Stimulated activated naive CD8-positive, alpha-beta T cell treated with anti-CD3 and anti-CD28 coated beads, Interleukin-15, amount 100 ng/mL, for 72 hours (primary cell): ENCODE measurements around the gene CDKAL1.
A peak's percentile ranks its signal among the peaks of the same experiment; 100 is the strongest.
"Not testable (repeated sequence)": the region's sequence is repeated elsewhere in the genome, so short reads cannot be mapped to it uniquely, and the experiment has no call there.

Source experiments
- ATAC-seq: fragments of 150-1000 bp; cut with Tn5 transposase; 2 replicates; pipeline ENCODE4 v1.10.0; 2021; ENCODE audit warnings: mild to moderate bottlenecking, moderate library complexity
- DNase-seq, 2 donors: peaks; one replicate each; pipeline ENCODE4 v3.0.0; 2021 to 2022
- H3K27ac Mint-ChIP-seq, 2 donors: one replicate each; pipeline ENCODE4 v1.8.0; 2022; ENCODE audit warnings: mild to moderate bottlenecking in 2 of 2, mixed read lengths in 2 of 2, moderate library complexity in 2 of 2
- H3K27me3 Mint-ChIP-seq: one replicate; pipeline ENCODE4 v1.8.0; 2022; ENCODE audit warnings: mixed read lengths
- H3K4me1 Mint-ChIP-seq: one replicate; pipeline ENCODE4 v1.8.0; 2022; ENCODE audit warnings: mild to moderate bottlenecking, mixed read lengths
- H3K4me3 Mint-ChIP-seq, 2 donors: one replicate each; pipeline ENCODE4 v1.8.0; 2022; ENCODE audit warnings: mild to moderate bottlenecking in 2 of 2, mixed read lengths in 2 of 2, moderate library complexity in 1 of 2
- H3K9me3 Mint-ChIP-seq, 2 donors: one replicate each; pipeline ENCODE4 v1.8.0; 2022; ENCODE audit warnings: mixed read lengths in 2 of 2

The CDKAL1 gene

GRCh38 chr6:20732362-20732761, 198.1 kb downstream of the CDKAL1 start:
- ATAC-seq, DNase-seq, H3K27ac Mint-ChIP-seq, H3K4me3 Mint-ChIP-seq, H3K27me3 Mint-ChIP-seq, H3K4me1 Mint-ChIP-seq, H3K9me3 Mint-ChIP-seq: not testable (repeated sequence)

- Mint-ChIP-seq H3K27me3 (no peaks in the 10 kb centered on the region), H3K4me3 (no peak overlapping the region), H3K4me1 (peaks cover 7% of the 10 kb centered on the region), H3K9me3 (peaks cover 4 to 7% of the 10 kb centered on the region in 2 donors), H3K27ac (no peak overlapping the region)
- ATAC-seq: no peak
- no peak for DNase-seq
These were observed 198.6 kb downstream of the CDKAL1 start for GRCh38 chr6:20732896-20733295.

- no peak overlapping the region for H3K27ac Mint-ChIP-seq
- H3K27me3 Mint-ChIP-seq: no peaks in the 10 kb centered on the region
- DNase-seq (no peak), ATAC-seq (no peak)
- H3K4me3 Mint-ChIP-seq: no peak overlapping the region
- peaks cover 4 to 15% of the 10 kb centered on the region in 2 donors for H3K9me3 Mint-ChIP-seq
- no peaks in the 10 kb centered on the region for H3K4me1 Mint-ChIP-seq
These were observed 203.7 kb downstream of the CDKAL1 start for GRCh38 chr6:20737912-20738311.

GRCh38 chr6:20740088-20740487, 205.8 kb downstream of the CDKAL1 start:
- H3K9me3 Mint-ChIP-seq: peaks cover 4 to 15% of the 10 kb centered on the region in 2 donors
- no peak for ATAC-seq
- H3K4me3 Mint-ChIP-seq: no peak overlapping the region
- no peak overlapping the region for H3K27ac Mint-ChIP-seq
- no peak for DNase-seq
- H3K27me3 Mint-ChIP-seq: no peaks in the 10 kb centered on the region
- H3K4me1 Mint-ChIP-seq: no peaks in the 10 kb centered on the region

GRCh38 chr6:20740727-20741126, 206.5 kb downstream of the CDKAL1 start:
- no peaks in the 10 kb centered on the region for H3K4me1 Mint-ChIP-seq
- no peaks in the 10 kb centered on the region for H3K27me3 Mint-ChIP-seq
- H3K4me3 Mint-ChIP-seq: no peak overlapping the region
- DNase-seq (no peak), ATAC-seq (no peak)
- peaks cover 4 to 15% of the 10 kb centered on the region in 2 donors for H3K9me3 Mint-ChIP-seq
- H3K27ac Mint-ChIP-seq: no peak overlapping the region

GRCh38 chr6:20741490-20741889, 207.2 kb downstream of the CDKAL1 start:
- H3K9me3 Mint-ChIP-seq: peaks cover 4 to 15% of the 10 kb centered on the region in 2 donors
- H3K27ac Mint-ChIP-seq: no peak overlapping the region
- ATAC-seq: no peak
- no peaks in the 10 kb centered on the region for H3K27me3 Mint-ChIP-seq
- H3K4me3 Mint-ChIP-seq: no peak overlapping the region
- no peak for DNase-seq
- H3K4me1 Mint-ChIP-seq: peaks cover 7% of the 10 kb centered on the region

- no peak overlapping the region for H3K4me3 Mint-ChIP-seq
- H3K27ac Mint-ChIP-seq: no peak overlapping the region
- H3K4me1 Mint-ChIP-seq: peaks cover 13% of the 10 kb centered on the region
- DNase-seq: no peak
- no peak for ATAC-seq
- no peaks in the 10 kb centered on the region for H3K27me3 Mint-ChIP-seq
- peaks cover 8 to 10% of the 10 kb centered on the region in 2 donors for H3K9me3 Mint-ChIP-seq
These were observed 210.8 kb downstream of the CDKAL1 start for GRCh38 chr6:20744911-20745557.

GRCh38 chr6:20746024-20746423, 211.8 kb downstream of the CDKAL1 start:
- no peak for ATAC-seq
- Mint-ChIP-seq H3K4me3 (no peak overlapping the region), H3K27ac (no peak overlapping the region)

GRCh38 chr6:20746805-20747558, 212.7 kb downstream of the CDKAL1 start:
- H3K4me1 Mint-ChIP-seq: peaks cover 13% of the 10 kb centered on the region
- H3K27me3 Mint-ChIP-seq: no peaks in the 10 kb centered on the region
- H3K4me3 Mint-ChIP-seq: peak overlapping the region in 1 of 2 donors; percentile 5
- H3K9me3 Mint-ChIP-seq: peaks cover 0 to 6% of the 10 kb centered on the region in 2 donors
- no peak for ATAC-seq
- DNase-seq: no peak
- no peak overlapping the region for H3K27ac Mint-ChIP-seq

More at GRCh38 chr6:20746024-20746423, 211.8 kb downstream of the CDKAL1 start:
- Mint-ChIP-seq H3K9me3 (peaks cover 7 to 10% of the 10 kb centered on the region in 2 donors), H3K4me1 (peaks cover 13% of the 10 kb centered on the region), H3K27me3 (no peaks in the 10 kb centered on the region)
- no peak for DNase-seq

GRCh38 chr6:20747991-20748390, 213.7 kb downstream of the CDKAL1 start:
- Mint-ChIP-seq H3K4me1 (peaks cover 13% of the 10 kb centered on the region), H3K4me3 (no peak overlapping the region), H3K27ac (peak overlapping the region in 1 of 2 donors; percentile 27), H3K9me3 (peaks cover 0 to 6% of the 10 kb centered on the region in 2 donors), H3K27me3 (no peaks in the 10 kb centered on the region)
- ATAC-seq: no peak
- no peak for DNase-seq

- peak; percentile 42 for ATAC-seq
- H3K4me3 Mint-ChIP-seq: no peak overlapping the region
- H3K27ac Mint-ChIP-seq: no peak overlapping the region
- H3K27me3 Mint-ChIP-seq: no peaks in the 10 kb centered on the region
- peaks cover 7% of the 10 kb centered on the region for H3K4me1 Mint-ChIP-seq
- no peak for DNase-seq
- peaks cover 10 to 18% of the 10 kb centered on the region in 2 donors for H3K9me3 Mint-ChIP-seq
These were observed 217.2 kb downstream of the CDKAL1 start for GRCh38 chr6:20751293-20751935.

- no peak for DNase-seq
- Mint-ChIP-seq H3K27ac (no peak overlapping the region), H3K4me1 (no peaks in the 10 kb centered on the region), H3K4me3 (no peak overlapping the region), H3K9me3 (peaks cover 10 to 11% of the 10 kb centered on the region in 2 donors), H3K27me3 (no peaks in the 10 kb centered on the region)
- no peak for ATAC-seq
These were observed 221.4 kb downstream of the CDKAL1 start for GRCh38 chr6:20755631-20756030.

GRCh38 chr6:20756584-20757147, 222.4 kb downstream of the CDKAL1 start:
- H3K9me3 Mint-ChIP-seq: peaks cover 10 to 11% of the 10 kb centered on the region in 2 donors
- H3K27ac Mint-ChIP-seq, DNase-seq, H3K27me3 Mint-ChIP-seq, ATAC-seq, H3K4me3 Mint-ChIP-seq, H3K4me1 Mint-ChIP-seq: not testable (repeated sequence)

GRCh38 chr6:20757761-20758160, 223.5 kb downstream of the CDKAL1 start:
- peaks cover 10 to 11% of the 10 kb centered on the region in 2 donors for H3K9me3 Mint-ChIP-seq
- no peak overlapping the region for H3K27ac Mint-ChIP-seq
- no peak overlapping the region for H3K4me3 Mint-ChIP-seq
- ATAC-seq (no peak), DNase-seq (no peak)
- H3K4me1 Mint-ChIP-seq: no peaks in the 10 kb centered on the region
- H3K27me3 Mint-ChIP-seq: no peaks in the 10 kb centered on the region

- Mint-ChIP-seq H3K4me3 (no peak overlapping the region), H3K27ac (no peak overlapping the region), H3K27me3 (no peaks in the 10 kb centered on the region), H3K4me1 (no peaks in the 10 kb centered on the region), H3K9me3 (no peaks in the 10 kb centered on the region)
- DNase-seq (no peak), ATAC-seq (no peak)
These were observed 229.0 kb downstream of the CDKAL1 start for GRCh38 chr6:20763296-20763695.

GRCh38 chr6:20769631-20770030, 235.4 kb downstream of the CDKAL1 start:
- no peak for DNase-seq
- no peak for ATAC-seq
- no peaks in the 10 kb centered on the region for H3K9me3 Mint-ChIP-seq
- H3K27ac Mint-ChIP-seq: no peak overlapping the region
- no peaks in the 10 kb centered on the region for H3K27me3 Mint-ChIP-seq
- no peaks in the 10 kb centered on the region for H3K4me1 Mint-ChIP-seq
- no peak overlapping the region for H3K4me3 Mint-ChIP-seq
